BE2C (cell line): Measurements from ENCODE around the gene PARD3B.

ENCODE experiments used
- DNase-seq: peaks from one replicate; pipeline ENCODE4 v3.0.0-alpha.2; 2020
- H3K27me3 ChIP-seq: fragments of 250-450 bp; sonication (Bioruptor Pico); 2 replicates; pipeline ENCODE4 v1.5.1; 2020; ENCODE audit warnings: mild to moderate bottlenecking
- H3K36me3 ChIP-seq: fragments of 250-450 bp; sonication (Bioruptor Pico); 2 replicates; pipeline ENCODE4 v1.5.1; 2020; ENCODE audit warnings: mild to moderate bottlenecking
- H3K4me1 ChIP-seq: fragments of 250-450 bp; sonication (Bioruptor Pico); 2 replicates; pipeline ENCODE4 v1.5.1; 2020
- H3K4me3 ChIP-seq: 2 replicates; pipeline ENCODE4 v1.5.1; 2011; ENCODE audit warnings: low read depth, low read length
- H3K9me3 ChIP-seq: fragments of 250-450 bp; sonication (Bioruptor Pico); 2 replicates; pipeline ENCODE4 v1.5.1; 2020
- CTCF ChIP-seq: IDR thresholded peaks from 2 replicates; pipeline ENCODE4 v1.5.1; 2012; ENCODE audit warnings: mild to moderate bottlenecking, low read depth, low read length

PARD3B gene

GRCh38 chr2:205461678-205462665 lies 916.7 kb downstream of the PARD3B start:
- no peak overlapping the region for H3K4me3 ChIP-seq
- H3K4me1 ChIP-seq, result no peaks in the 10 kb centered on the region
- no peaks in the 10 kb centered on the region for H3K9me3 ChIP-seq
- TF ChIP-seq CTCF, result no peak
- no peaks in the 10 kb centered on the region for H3K36me3 ChIP-seq
- no peak for DNase-seq
- no peaks in the 10 kb centered on the region for H3K27me3 ChIP-seq

- Histone ChIP-seq H3K4me1 (no peaks in the 10 kb centered on the region), H3K9me3 (no peaks in the 10 kb centered on the region), H3K36me3 (no peaks in the 10 kb centered on the region), H3K27me3 (no peaks in the 10 kb centered on the region), H3K4me3 (no peak overlapping the region)
- no peak for DNase-seq
- TF ChIP-seq CTCF, result no peak
Measured at GRCh38 chr2:205462681-205463345, 917.5 kb downstream of the PARD3B start.

GRCh38 chr2:205463466-205464025 lies 918.3 kb downstream of the PARD3B start:
- no peaks in the 10 kb centered on the region for H3K9me3 ChIP-seq
- no peaks in the 10 kb centered on the region for H3K27me3 ChIP-seq
- H3K4me1 ChIP-seq, result no peaks in the 10 kb centered on the region
- no peak overlapping the region for H3K4me3 ChIP-seq
- no peak for DNase-seq
- no peak for TF ChIP-seq CTCF
- H3K36me3 ChIP-seq, result no peaks in the 10 kb centered on the region

GRCh38 chr2:205464681-205465080 lies 919.4 kb downstream of the PARD3B start:
- Histone ChIP-seq H3K4me1 (no peaks in the 10 kb centered on the region), H3K4me3 (no peak overlapping the region), H3K27me3 (no peaks in the 10 kb centered on the region), H3K9me3 (no peaks in the 10 kb centered on the region), H3K36me3 (no peaks in the 10 kb centered on the region)
- TF ChIP-seq CTCF, result no peak
- DNase-seq, result no peak

- DNase-seq, result no peak
- Histone ChIP-seq H3K36me3 (no peaks in the 10 kb centered on the region), H3K27me3 (no peaks in the 10 kb centered on the region), H3K4me1 (no peaks in the 10 kb centered on the region), H3K9me3 (no peaks in the 10 kb centered on the region), H3K4me3 (no peak overlapping the region)
- TF ChIP-seq CTCF, result no peak
Measured at GRCh38 chr2:205465791-205466190, 920.5 kb downstream of the PARD3B start.
